Upper lobe of left lung (tissue), 4 donors: Measurements from ENCODE around the gene ZKSCAN3.

Source experiments
- EP300 ChIP-seq, 4 donors: sonication (generic); formaldehyde crosslinking; IDR thresholded peaks; one replicate each; pipeline ENCODE4 v1.5.1; 2017; ENCODE audit warnings: antibody characterized with exemption in 4 of 4, control low read depth in 2 of 4
- POLR2AphosphoS5 ChIP-seq, 2 donors: sonication (generic); formaldehyde crosslinking; IDR thresholded peaks; one replicate each; pipeline ENCODE4 v1.5.1; 2017; ENCODE audit warnings: antibody characterized with exemption in 2 of 2
- TF ChIP-seq, protein P1 (sequence below), 6 experiments: fragments of 450-650 bp in 4 of 6; fragments of 200-600 bp in 2 of 6; sonication (generic) in 2 of 6; IDR thresholded peaks; one replicate each; pipeline ENCODE4 v1.5.1; 2016 to 2019; ENCODE audit warnings: antibody characterized with exemption in 6 of 6

DNA sequence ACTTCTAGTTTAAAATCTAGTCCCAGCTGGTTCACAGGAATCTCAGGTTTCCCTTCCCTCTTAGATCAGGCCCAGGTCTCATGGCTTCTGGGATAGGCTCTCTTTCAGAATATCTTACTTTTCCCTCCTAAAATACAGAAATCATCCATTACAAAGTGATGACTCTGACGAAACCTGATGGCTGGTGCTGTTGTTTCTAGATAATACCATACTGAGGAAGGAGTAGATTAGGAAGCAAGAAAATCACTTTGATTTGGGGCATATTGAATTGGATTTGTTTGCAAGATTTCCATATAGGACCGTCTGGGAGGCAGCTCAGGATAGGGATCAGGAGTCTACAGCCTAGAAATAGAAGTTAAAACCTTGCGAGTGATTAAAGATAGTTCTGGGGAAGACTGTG lies 3.6 kb downstream of the ZKSCAN3 start:
- TF ChIP-seq, protein P1, sequence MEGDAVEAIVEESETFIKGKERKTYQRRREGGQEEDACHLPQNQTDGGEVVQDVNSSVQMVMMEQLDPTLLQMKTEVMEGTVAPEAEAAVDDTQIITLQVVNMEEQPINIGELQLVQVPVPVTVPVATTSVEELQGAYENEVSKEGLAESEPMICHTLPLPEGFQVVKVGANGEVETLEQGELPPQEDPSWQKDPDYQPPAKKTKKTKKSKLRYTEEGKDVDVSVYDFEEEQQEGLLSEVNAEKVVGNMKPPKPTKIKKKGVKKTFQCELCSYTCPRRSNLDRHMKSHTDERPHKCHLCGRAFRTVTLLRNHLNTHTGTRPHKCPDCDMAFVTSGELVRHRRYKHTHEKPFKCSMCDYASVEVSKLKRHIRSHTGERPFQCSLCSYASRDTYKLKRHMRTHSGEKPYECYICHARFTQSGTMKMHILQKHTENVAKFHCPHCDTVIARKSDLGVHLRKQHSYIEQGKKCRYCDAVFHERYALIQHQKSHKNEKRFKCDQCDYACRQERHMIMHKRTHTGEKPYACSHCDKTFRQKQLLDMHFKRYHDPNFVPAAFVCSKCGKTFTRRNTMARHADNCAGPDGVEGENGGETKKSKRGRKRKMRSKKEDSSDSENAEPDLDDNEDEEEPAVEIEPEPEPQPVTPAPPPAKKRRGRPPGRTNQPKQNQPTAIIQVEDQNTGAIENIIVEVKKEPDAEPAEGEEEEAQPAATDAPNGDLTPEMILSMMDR (IDR thresholded peaks at IDR 0.05) = no peak
- TF ChIP-seq POLR2AphosphoS5 (IDR thresholded peaks at IDR 0.05) (no peak), EP300 (IDR thresholded peaks at IDR 0.05) (no peak)
